Measurements from ENCODE around the gene GNB1. TPM values are rescaled to one million over a fixed set of nuclear protein-coding genes. Genes with fewer than 3 reads are reported as not detected.

The GNB1 gene
- total RNA-seq (100 to 1,000 TPM; 257 to 276 TPM), polyA plus RNA-seq (100 to 1,000 TPM in 1 of 2 donors, 10 to 100 TPM in 1; 70.9 to 137 TPM)

- peak within 1 kb of the TSS; percentile 74 to 76 for H3K4me3 ChIP-seq (ENCODE audit: low read length in 2 of 2)
- Mint-ChIP-seq H3K4me1 (peaks cover 29 to 72% (median 51%) of the 10 kb centered on the region in 4 donors), H3K36me3 (peaks cover 8 to 14% of the 10 kb centered on the region in 2 donors), H3K9me3 (peaks cover 0 to 1% (median 0%) of the 10 kb centered on the region in 8 donors), H3K27ac (peak within 1 kb of the TSS; percentile 93 to 99 (median 97)), H3K27me3 (peaks cover 0 to 4% of the 10 kb centered on the region in 2 donors), H3K4me3 (peak within 1 kb of the TSS; percentile 81 to 95 (median 91))
- DNase-seq = peak; percentile 82 to 95 (median 93)
- peaks cover 66% of the 10 kb centered on the region for H3K4me1 ChIP-seq (ENCODE audit: insufficient read depth, low read length)
- no peaks in the 10 kb centered on the region for H3K27me3 ChIP-seq (ENCODE audit: insufficient read depth, low read length)
- ChIA-PET CTCF (ENCODE audit: partially characterized antibody) (interaction anchor here (1.6 to 1.7 kb wide), 2 partner anchors 15 to 18 kb away, joined by 5 to 10 read pairs; no protein-coding TSS in a partner anchor), POLR2A (ENCODE audit: partially characterized antibody) (interaction anchor here (1.1 to 2.4 kb wide), 4 partner anchors 7 to 114 kb away, joined by 3 to 28 read pairs (median 4); no protein-coding TSS in a partner anchor)
- no peaks in the 10 kb centered on the region for H3K9me3 ChIP-seq (ENCODE audit: control insufficient read depth in 1 of 2, low read length in 2 of 2)
- intact Hi-C loops (cut with micrococcal nuclease) = loop anchor here (1.0 to 5.0 kb wide), 2 partner anchors 19 to 33 kb away; no protein-coding TSS in a partner anchor
- H3K27ac ChIP-seq (ENCODE audit: low read depth, low read length) = peak within 1 kb of the TSS; percentile 91
- no peaks in the 10 kb centered on the region for H3K36me3 ChIP-seq (ENCODE audit: insufficient read depth, low read length)
Measured at GRCh38 chr1:1890506-1891348, at the start of gene GNB1. Gene GNB1, minus strand, starts transcription at chr1:1891087. Its CDS starts 65,634 bp downstream, at chr1:1825453.

GRCh38 chr1:1940123-1940425, 49.2 kb upstream of the GNB1 start:
- no peak for DNase-seq
- Histone ChIP-seq H3K9me3 (ENCODE audit: control insufficient read depth in 1 of 2, low read length in 2 of 2) (no peaks in the 10 kb centered on the region), H3K4me1 (ENCODE audit: insufficient read depth, low read length) (peaks cover 4% of the 10 kb centered on the region), H3K4me3 (ENCODE audit: low read length in 2 of 2) (no peak overlapping the region), H3K36me3 (ENCODE audit: insufficient read depth, low read length) (no peaks in the 10 kb centered on the region), H3K27ac (ENCODE audit: low read depth, low read length) (no peak overlapping the region), H3K27me3 (ENCODE audit: insufficient read depth, low read length) (no peaks in the 10 kb centered on the region)
- H3K4me1 Mint-ChIP-seq = peaks cover 0 to 5% (median 2%) of the 10 kb centered on the region in 4 donors
- intact Hi-C loops (cut with micrococcal nuclease) = no loop called here
- POLR2A ChIA-PET (ENCODE audit: partially characterized antibody) = no interaction called here
- H3K36me3 Mint-ChIP-seq = no peaks in the 10 kb centered on the region
- H3K27me3 Mint-ChIP-seq = peaks cover 0 to 2% of the 10 kb centered on the region in 2 donors
- H3K9me3 Mint-ChIP-seq = no peaks in the 10 kb centered on the region
- no peak overlapping the region for H3K27ac Mint-ChIP-seq
- no peak overlapping the region for H3K4me3 Mint-ChIP-seq
- CTCF ChIA-PET (ENCODE audit: partially characterized antibody) = interaction anchor here (0.9 to 2.3 kb wide), 2 partner anchors 10 to 104 kb away, joined by 3 to 10 read pairs; no protein-coding TSS in a partner anchor

- Histone ChIP-seq H3K4me3 (ENCODE audit: low read length in 2 of 2) (no peak overlapping the region), H3K9me3 (ENCODE audit: control insufficient read depth in 1 of 2, low read length in 2 of 2) (no peaks in the 10 kb centered on the region), H3K36me3 (ENCODE audit: insufficient read depth, low read length) (no peaks in the 10 kb centered on the region), H3K27me3 (ENCODE audit: insufficient read depth, low read length) (no peaks in the 10 kb centered on the region), H3K27ac (ENCODE audit: low read depth, low read length) (no peak overlapping the region), H3K4me1 (ENCODE audit: insufficient read depth, low read length) (peaks cover 4% of the 10 kb centered on the region)
- H3K27ac Mint-ChIP-seq = no peak overlapping the region
- no peak for DNase-seq
- no peak overlapping the region for H3K4me3 Mint-ChIP-seq
- no peaks in the 10 kb centered on the region for H3K9me3 Mint-ChIP-seq
- intact Hi-C loops (cut with micrococcal nuclease) = no loop called here
- POLR2A ChIA-PET (ENCODE audit: partially characterized antibody) = no interaction called here
- H3K4me1 Mint-ChIP-seq = peaks cover 0 to 5% (median 2%) of the 10 kb centered on the region in 4 donors
- no peaks in the 10 kb centered on the region for H3K36me3 Mint-ChIP-seq
- CTCF ChIA-PET (ENCODE audit: partially characterized antibody) = no interaction called here
- H3K27me3 Mint-ChIP-seq = peaks cover 0 to 2% of the 10 kb centered on the region in 2 donors
Measured at GRCh38 chr1:1939296-1940122, 48.6 kb upstream of the GNB1 start.

- H3K9me3 Mint-ChIP-seq = peaks cover 0 to 3% (median 0%) of the 10 kb centered on the region in 8 donors
- H3K4me1 Mint-ChIP-seq = peaks cover 0 to 1% (median under 1%) of the 10 kb centered on the region in 4 donors
- POLR2A ChIA-PET (ENCODE audit: partially characterized antibody) = no interaction called here
- Histone ChIP-seq H3K27me3 (ENCODE audit: insufficient read depth, low read length) (no peaks in the 10 kb centered on the region), H3K36me3 (ENCODE audit: insufficient read depth, low read length) (no peaks in the 10 kb centered on the region), H3K9me3 (ENCODE audit: control insufficient read depth in 1 of 2, low read length in 2 of 2) (no peaks in the 10 kb centered on the region), H3K4me1 (ENCODE audit: insufficient read depth, low read length) (no peaks in the 10 kb centered on the region), H3K27ac (ENCODE audit: low read depth, low read length) (no peak overlapping the region), H3K4me3 (ENCODE audit: low read length in 2 of 2) (no peak overlapping the region)
- H3K36me3 Mint-ChIP-seq = no peaks in the 10 kb centered on the region
- no peak for DNase-seq
- H3K4me3 Mint-ChIP-seq = no peak overlapping the region
- CTCF ChIA-PET (ENCODE audit: partially characterized antibody) = no interaction called here
- H3K27ac Mint-ChIP-seq = no peak overlapping the region
- intact Hi-C loops (cut with micrococcal nuclease) = no loop called here
- peaks cover 0 to under 1% of the 10 kb centered on the region in 2 donors for H3K27me3 Mint-ChIP-seq
Measured at GRCh38 chr1:1938613-1939295, 47.9 kb upstream of the GNB1 start.

- no peaks in the 10 kb centered on the region for H3K4me1 ChIP-seq (ENCODE audit: insufficient read depth, low read length)
- Mint-ChIP-seq H3K36me3 (no peaks in the 10 kb centered on the region), H3K27ac (no peak overlapping the region), H3K27me3 (no peaks in the 10 kb centered on the region), H3K4me3 (no peak overlapping the region), H3K9me3 (peaks cover 0 to 3% (median 0%) of the 10 kb centered on the region in 8 donors), H3K4me1 (no peaks in the 10 kb centered on the region)
- no peaks in the 10 kb centered on the region for H3K36me3 ChIP-seq (ENCODE audit: insufficient read depth, low read length)
- H3K9me3 ChIP-seq (ENCODE audit: control insufficient read depth in 1 of 2, low read length in 2 of 2) = no peaks in the 10 kb centered on the region
- intact Hi-C loops (cut with micrococcal nuclease) = no loop called here
- no peaks in the 10 kb centered on the region for H3K27me3 ChIP-seq (ENCODE audit: insufficient read depth, low read length)
- POLR2A ChIA-PET (ENCODE audit: partially characterized antibody) = no interaction called here
- H3K4me3 ChIP-seq (ENCODE audit: low read length in 2 of 2) = no peak overlapping the region
- H3K27ac ChIP-seq (ENCODE audit: low read depth, low read length) = no peak overlapping the region
- CTCF ChIA-PET (ENCODE audit: partially characterized antibody) = no interaction called here
- DNase-seq = no peak
Measured at GRCh38 chr1:1938276-1938573, 47.3 kb upstream of the GNB1 start.

- Histone ChIP-seq H3K9me3 (ENCODE audit: control insufficient read depth in 1 of 2, low read length in 2 of 2) (no peaks in the 10 kb centered on the region), H3K27ac (ENCODE audit: low read depth, low read length) (no peak overlapping the region), H3K36me3 (ENCODE audit: insufficient read depth, low read length) (no peaks in the 10 kb centered on the region), H3K27me3 (ENCODE audit: insufficient read depth, low read length) (no peaks in the 10 kb centered on the region), H3K4me3 (ENCODE audit: low read length in 2 of 2) (no peak overlapping the region), H3K4me1 (ENCODE audit: insufficient read depth, low read length) (no peaks in the 10 kb centered on the region)
- ChIA-PET POLR2A (ENCODE audit: partially characterized antibody) (no interaction called here), CTCF (ENCODE audit: partially characterized antibody) (no interaction called here)
- DNase-seq = no peak
- H3K27me3 Mint-ChIP-seq = no peaks in the 10 kb centered on the region
- H3K4me1 Mint-ChIP-seq = no peaks in the 10 kb centered on the region
- H3K27ac Mint-ChIP-seq = no peak overlapping the region
- H3K36me3 Mint-ChIP-seq = no peaks in the 10 kb centered on the region
- peaks cover 0 to 3% (median 0%) of the 10 kb centered on the region in 8 donors for H3K9me3 Mint-ChIP-seq
- no peak overlapping the region for H3K4me3 Mint-ChIP-seq
- intact Hi-C loops (cut with micrococcal nuclease) = no loop called here
Measured at GRCh38 chr1:1937549-1938275, 46.8 kb upstream of the GNB1 start.

All from CD4-positive, alpha-beta memory T cell (primary cell).